ENCODE measurements around the gene OSTF1. TPM values are rescaled to one million over a fixed set of nuclear protein-coding genes. Genes with fewer than 3 reads are reported as not detected.

OSTF1 gene
- polyA plus RNA-seq, 1 donor from 2014 or later = 8.8 TPM

DNA sequence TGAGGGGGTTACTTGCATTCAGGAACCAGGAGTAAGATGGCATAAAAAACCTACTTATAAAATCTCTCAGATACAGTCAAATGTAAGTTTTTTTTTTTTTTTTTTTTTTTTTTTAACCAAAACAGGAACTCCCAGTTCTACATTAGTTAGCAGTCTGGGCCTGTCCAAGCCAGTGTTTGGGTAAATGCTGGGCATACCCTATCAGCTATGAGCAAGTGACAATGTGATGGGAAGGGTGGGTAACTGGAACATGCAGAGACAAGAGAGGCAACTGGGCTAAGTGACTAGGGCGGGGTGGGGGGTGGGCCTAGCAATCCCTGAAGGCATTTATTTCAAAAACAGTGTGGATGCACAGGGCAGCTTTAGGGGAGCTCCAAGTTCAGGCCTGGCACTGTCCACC is 2.7 kb upstream of the OSTF1 start:
- no peak overlapping the region for H3K4me2 ChIP-seq (ENCODE audit: low read length)
- H3K9me2 ChIP-seq (ENCODE audit: insufficient read depth, low read length) = no peaks in the 10 kb centered on the region
- H3K9ac ChIP-seq (ENCODE audit: low read length) = no peak overlapping the region
- H3K9me3 ChIP-seq (ENCODE audit: low read length) = no peaks in the 10 kb centered on the region
- no peaks in the 10 kb centered on the region for H4K20me1 ChIP-seq (ENCODE audit: insufficient read depth)
- no peaks in the 10 kb centered on the region for H3F3A ChIP-seq (ENCODE audit: insufficient read depth, low read length, poor library complexity, severe bottlenecking)
- no peak overlapping the region for H3K4me3 ChIP-seq (ENCODE audit: low read length)
- TF ChIP-seq MXI1 (conservative IDR thresholded peaks at IDR 0.05; ENCODE audit: poor library complexity, severe bottlenecking) = no peak
- no peak for TF ChIP-seq RAD21 (conservative IDR thresholded peaks at IDR 0.05)
- no peak for TF ChIP-seq POLR2AphosphoS5 (IDR thresholded peaks at IDR 0.05)
- TF ChIP-seq EP300 (conservative IDR thresholded peaks at IDR 0.05; ENCODE audit: poor library complexity, severe bottlenecking) = no peak
- TF ChIP-seq, protein P1, sequence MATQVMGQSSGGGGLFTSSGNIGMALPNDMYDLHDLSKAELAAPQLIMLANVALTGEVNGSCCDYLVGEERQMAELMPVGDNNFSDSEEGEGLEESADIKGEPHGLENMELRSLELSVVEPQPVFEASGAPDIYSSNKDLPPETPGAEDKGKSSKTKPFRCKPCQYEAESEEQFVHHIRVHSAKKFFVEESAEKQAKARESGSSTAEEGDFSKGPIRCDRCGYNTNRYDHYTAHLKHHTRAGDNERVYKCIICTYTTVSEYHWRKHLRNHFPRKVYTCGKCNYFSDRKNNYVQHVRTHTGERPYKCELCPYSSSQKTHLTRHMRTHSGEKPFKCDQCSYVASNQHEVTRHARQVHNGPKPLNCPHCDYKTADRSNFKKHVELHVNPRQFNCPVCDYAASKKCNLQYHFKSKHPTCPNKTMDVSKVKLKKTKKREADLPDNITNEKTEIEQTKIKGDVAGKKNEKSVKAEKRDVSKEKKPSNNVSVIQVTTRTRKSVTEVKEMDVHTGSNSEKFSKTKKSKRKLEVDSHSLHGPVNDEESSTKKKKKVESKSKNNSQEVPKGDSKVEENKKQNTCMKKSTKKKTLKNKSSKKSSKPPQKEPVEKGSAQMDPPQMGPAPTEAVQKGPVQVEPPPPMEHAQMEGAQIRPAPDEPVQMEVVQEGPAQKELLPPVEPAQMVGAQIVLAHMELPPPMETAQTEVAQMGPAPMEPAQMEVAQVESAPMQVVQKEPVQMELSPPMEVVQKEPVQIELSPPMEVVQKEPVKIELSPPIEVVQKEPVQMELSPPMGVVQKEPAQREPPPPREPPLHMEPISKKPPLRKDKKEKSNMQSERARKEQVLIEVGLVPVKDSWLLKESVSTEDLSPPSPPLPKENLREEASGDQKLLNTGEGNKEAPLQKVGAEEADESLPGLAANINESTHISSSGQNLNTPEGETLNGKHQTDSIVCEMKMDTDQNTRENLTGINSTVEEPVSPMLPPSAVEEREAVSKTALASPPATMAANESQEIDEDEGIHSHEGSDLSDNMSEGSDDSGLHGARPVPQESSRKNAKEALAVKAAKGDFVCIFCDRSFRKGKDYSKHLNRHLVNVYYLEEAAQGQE (IDR thresholded peaks at IDR 0.05; ENCODE audit: borderline replicate concordance) = no peak
- TF ChIP-seq TAF1 (IDR thresholded peaks at IDR 0.05; ENCODE audit: low read depth) = no peak
- no peak for TF ChIP-seq EZH2 (IDR thresholded peaks at IDR 0.05; ENCODE audit: borderline replicate concordance, insufficient read depth, low read length, poor library complexity, severe bottlenecking)
- no peak for TF ChIP-seq SMC3 (conservative IDR thresholded peaks at IDR 0.05; ENCODE audit: poor library complexity)
- H2AFZ ChIP-seq (ENCODE audit: low read depth, low read length) = no peak overlapping the region
- no peak overlapping the region for H3K27ac ChIP-seq (ENCODE audit: low read length)
- no peaks in the 10 kb centered on the region for H3K36me3 ChIP-seq (ENCODE audit: insufficient read depth, low read length)
- peaks cover 11% of the 10 kb centered on the region for H3K27me3 ChIP-seq (ENCODE audit: insufficient read depth, low read depth, low read length)
- H3K79me2 ChIP-seq (replicated peaks; ENCODE audit: insufficient read depth, low read length) = no peaks in the 10 kb centered on the region

DNA sequence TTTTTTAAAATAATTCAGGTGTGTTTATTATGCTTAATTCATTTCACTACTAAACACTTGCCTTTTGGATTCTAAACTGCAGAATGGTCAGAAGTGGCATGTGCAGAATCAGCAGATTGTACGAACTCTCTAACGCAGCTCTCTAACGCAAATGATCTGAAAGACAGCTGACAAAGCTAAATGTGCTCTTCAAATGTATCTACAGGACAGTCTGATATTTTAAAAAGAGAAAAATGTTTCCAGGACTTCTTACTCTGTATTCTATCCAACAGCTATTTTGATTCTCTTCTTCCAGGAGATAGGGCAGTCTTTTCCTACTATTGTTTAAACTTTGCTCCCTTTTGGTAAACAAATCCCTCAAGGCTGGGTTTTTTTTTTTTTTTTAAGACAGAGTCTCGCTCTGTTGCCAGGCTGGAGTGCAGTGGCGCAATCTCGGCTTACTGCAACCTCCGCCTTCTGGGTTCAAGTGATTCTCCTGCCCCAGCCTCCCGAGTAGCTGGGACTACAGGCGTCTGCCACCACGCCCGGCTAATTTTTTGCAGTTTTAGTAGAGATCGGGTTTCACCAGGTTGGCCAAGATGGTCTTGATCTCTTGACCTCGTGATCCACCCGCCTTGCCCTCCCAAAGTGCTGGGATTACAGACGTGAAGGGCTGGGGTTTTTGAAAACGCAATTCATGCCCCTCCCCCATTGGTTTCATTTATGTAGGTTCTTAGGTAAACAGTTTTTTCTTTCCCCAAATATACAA is 1.6 kb upstream of the OSTF1 start:
- no peaks in the 10 kb centered on the region for H3K79me2 ChIP-seq (replicated peaks; ENCODE audit: insufficient read depth, low read length)
- no peaks in the 10 kb centered on the region for H3F3A ChIP-seq (ENCODE audit: insufficient read depth, low read length, poor library complexity, severe bottlenecking)
- no peaks in the 10 kb centered on the region for H3K36me3 ChIP-seq (ENCODE audit: insufficient read depth, low read length)
- H3K4me3 ChIP-seq (ENCODE audit: low read length) = peak overlapping the region; percentile 93
- no peaks in the 10 kb centered on the region for H3K9me2 ChIP-seq (ENCODE audit: insufficient read depth, low read length)
- no peak overlapping the region for H2AFZ ChIP-seq (ENCODE audit: low read depth, low read length)
- H3K9me3 ChIP-seq (ENCODE audit: low read length) = no peaks in the 10 kb centered on the region
- no peak overlapping the region for H3K4me2 ChIP-seq (ENCODE audit: low read length)
- H3K27ac ChIP-seq (ENCODE audit: low read length) = no peak overlapping the region
- H3K9ac ChIP-seq (ENCODE audit: low read length) = no peak overlapping the region
- no peak for TF ChIP-seq SMC3 (conservative IDR thresholded peaks at IDR 0.05; ENCODE audit: poor library complexity)
- no peak for TF ChIP-seq MXI1 (conservative IDR thresholded peaks at IDR 0.05; ENCODE audit: poor library complexity, severe bottlenecking)
- TF ChIP-seq, protein P1 (IDR thresholded peaks at IDR 0.05; ENCODE audit: borderline replicate concordance) = no peak
- no peak for TF ChIP-seq EP300 (conservative IDR thresholded peaks at IDR 0.05; ENCODE audit: poor library complexity, severe bottlenecking)
- TF ChIP-seq RAD21 (conservative IDR thresholded peaks at IDR 0.05) = no peak
- TF ChIP-seq TAF1 (IDR thresholded peaks at IDR 0.05; ENCODE audit: low read depth) = no peak
- TF ChIP-seq, protein P2, sequence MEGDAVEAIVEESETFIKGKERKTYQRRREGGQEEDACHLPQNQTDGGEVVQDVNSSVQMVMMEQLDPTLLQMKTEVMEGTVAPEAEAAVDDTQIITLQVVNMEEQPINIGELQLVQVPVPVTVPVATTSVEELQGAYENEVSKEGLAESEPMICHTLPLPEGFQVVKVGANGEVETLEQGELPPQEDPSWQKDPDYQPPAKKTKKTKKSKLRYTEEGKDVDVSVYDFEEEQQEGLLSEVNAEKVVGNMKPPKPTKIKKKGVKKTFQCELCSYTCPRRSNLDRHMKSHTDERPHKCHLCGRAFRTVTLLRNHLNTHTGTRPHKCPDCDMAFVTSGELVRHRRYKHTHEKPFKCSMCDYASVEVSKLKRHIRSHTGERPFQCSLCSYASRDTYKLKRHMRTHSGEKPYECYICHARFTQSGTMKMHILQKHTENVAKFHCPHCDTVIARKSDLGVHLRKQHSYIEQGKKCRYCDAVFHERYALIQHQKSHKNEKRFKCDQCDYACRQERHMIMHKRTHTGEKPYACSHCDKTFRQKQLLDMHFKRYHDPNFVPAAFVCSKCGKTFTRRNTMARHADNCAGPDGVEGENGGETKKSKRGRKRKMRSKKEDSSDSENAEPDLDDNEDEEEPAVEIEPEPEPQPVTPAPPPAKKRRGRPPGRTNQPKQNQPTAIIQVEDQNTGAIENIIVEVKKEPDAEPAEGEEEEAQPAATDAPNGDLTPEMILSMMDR (IDR thresholded peaks at IDR 0.05; ENCODE audit: poor library complexity, severe bottlenecking) = no peak
- TF ChIP-seq EZH2 (IDR thresholded peaks at IDR 0.05; ENCODE audit: borderline replicate concordance, insufficient read depth, low read length, poor library complexity, severe bottlenecking) = no peak
- no peak for TF ChIP-seq POLR2AphosphoS5 (IDR thresholded peaks at IDR 0.05)
- H3K27me3 ChIP-seq (ENCODE audit: insufficient read depth, low read depth, low read length) = peaks cover 11% of the 10 kb centered on the region
- H4K20me1 ChIP-seq (ENCODE audit: insufficient read depth) = no peaks in the 10 kb centered on the region
